HEK293 (cell line): ENCODE results near the gene ITSN2.

Source experiments
- CTCF ChIA-PET: fragments of 350-600 bp; formaldehyde crosslinking; extraction: SDS; loops from one replicate; lab custom pipeline; 2021; ENCODE audit warnings: antibody characterized with exemption; lab: Yijun Ruan, JAX
- POLR2A ChIA-PET: fragments of 300-600 bp; formaldehyde crosslinking; extraction: SDS; loops from one replicate; lab custom pipeline; 2020; ENCODE audit warnings: antibody characterized with exemption, inconsistent platforms; lab: Yijun Ruan, JAX
- H3K27ac ChIP-seq: fragments of 200-500 bp; sonication (Bioruptor generic); 2 replicates; pipeline ENCODE4 v1.5.1; 2014; ENCODE audit warnings: low read depth, low read length, control low read depth, inconsistent platforms; ENCODE audit errors: extremely low read depth
- H3K36me3 ChIP-seq, 2 experiments: fragments of 200-500 bp in 1 of 2; sonication (Bioruptor generic) in 1 of 2; 1 replicate in 1 of 2; 2 replicates in 1 of 2; pipeline ENCODE4 v1.5.1; 2014 to 2017; ENCODE audit warnings: inconsistent platforms in 2 of 2, low read length in 2 of 2; ENCODE audit not compliant: control insufficient read depth in 2 of 2, insufficient read depth in 1 of 2
- H3K4me1 ChIP-seq: fragments of 200-500 bp; sonication (Bioruptor generic); 2 replicates; pipeline ENCODE4 v1.5.1; 2014; ENCODE audit warnings: mild to moderate bottlenecking, low read length, inconsistent platforms; ENCODE audit not compliant: control insufficient read depth, insufficient read depth
- H3K4me3 ChIP-seq: 2 replicates; pipeline ENCODE4 v1.5.1; 2011; ENCODE audit warnings: low read depth, mild to moderate bottlenecking, control low read depth, low read length, moderate library complexity
- H3K9me3 ChIP-seq: fragments of 200-500 bp; sonication (Bioruptor generic); 2 replicates; pipeline ENCODE4 v1.5.1; 2014; ENCODE audit warnings: low read depth, low read length, inconsistent platforms; ENCODE audit not compliant: control insufficient read depth, insufficient read depth
- EGR2 ChIP-seq: fragments of 450-650 bp; formaldehyde crosslinking; IDR thresholded peaks from 2 replicates; pipeline ENCODE4 v1.5.1; 2016; ENCODE audit warnings: low read depth, missing biosample characterization, missing genetic modification characterization
- HIC1 ChIP-seq: fragments of 450-650 bp; formaldehyde crosslinking; IDR thresholded peaks from 2 replicates; pipeline ENCODE4 v1.5.1; 2016; ENCODE audit warnings: missing biosample characterization, missing genetic modification characterization
- PRDM10 ChIP-seq: fragments of 450-650 bp; formaldehyde crosslinking; IDR thresholded peaks from 2 replicates; pipeline ENCODE4 v1.5.1; 2016; ENCODE audit warnings: missing biosample characterization, missing genetic modification characterization
- TRIM28 ChIP-seq: IDR thresholded peaks from 2 replicates; pipeline ENCODE4 v1.6.1; 2011; ENCODE audit warnings: low read length, control low read depth, borderline replicate concordance
- YY2 ChIP-seq: fragments of 450-650 bp; formaldehyde crosslinking; IDR thresholded peaks from 2 replicates; pipeline ENCODE4 v1.5.1; 2016; ENCODE audit warnings: missing biosample characterization, missing genetic modification characterization
- ZNF138 ChIP-seq: fragments of 450-650 bp; formaldehyde crosslinking; IDR thresholded peaks from 2 replicates; pipeline ENCODE4 v1.5.1; 2016; ENCODE audit warnings: missing biosample characterization, missing genetic modification characterization, borderline replicate concordance
- ZNF18 ChIP-seq: fragments of 450-650 bp; formaldehyde crosslinking; IDR thresholded peaks from 2 replicates; pipeline ENCODE4 v1.5.1; 2016; ENCODE audit warnings: missing biosample characterization, missing genetic modification characterization
- ZNF211 ChIP-seq: fragments of 450-650 bp; formaldehyde crosslinking; IDR thresholded peaks from 2 replicates; pipeline ENCODE4 v1.5.1; 2016; ENCODE audit warnings: low read depth, missing biosample characterization, missing genetic modification characterization
- ZNF624 ChIP-seq: fragments of 450-650 bp; formaldehyde crosslinking; IDR thresholded peaks from 2 replicates; pipeline ENCODE4 v1.5.1; 2017; ENCODE audit warnings: missing biosample characterization, missing genetic modification characterization
- ZNF768 ChIP-seq: fragments of 450-650 bp; formaldehyde crosslinking; IDR thresholded peaks from 2 replicates; pipeline ENCODE4 v1.5.1; 2018; ENCODE audit warnings: missing biosample characterization, mild to moderate bottlenecking, missing genetic modification characterization
- ZNF792 ChIP-seq: fragments of 450-650 bp; formaldehyde crosslinking; IDR thresholded peaks from 2 replicates; pipeline ENCODE4 v1.5.1; 2016; ENCODE audit warnings: missing biosample characterization, missing genetic modification characterization
- ZNF843 ChIP-seq: fragments of 450-650 bp; formaldehyde crosslinking; IDR thresholded peaks from 2 replicates; pipeline ENCODE4 v1.5.1; 2016; ENCODE audit warnings: missing biosample characterization, missing genetic modification characterization
- ZSCAN16 ChIP-seq: fragments of 450-650 bp; formaldehyde crosslinking; IDR thresholded peaks from 2 replicates; pipeline ENCODE4 v1.5.1; 2016; ENCODE audit warnings: missing biosample characterization, missing genetic modification characterization
- ZSCAN23 ChIP-seq: fragments of 450-650 bp; formaldehyde crosslinking; IDR thresholded peaks from 2 replicates; pipeline ENCODE4 v1.5.1; 2016; ENCODE audit warnings: missing biosample characterization, missing genetic modification characterization
- ZSCAN30 ChIP-seq: fragments of 450-650 bp; IDR thresholded peaks from 2 replicates; pipeline ENCODE4 v1.5.1; 2018; ENCODE audit warnings: missing biosample characterization, mild to moderate bottlenecking, missing genetic modification characterization, moderate library complexity
- TF ChIP-seq, protein P1 (sequence below): fragments of 450-650 bp; formaldehyde crosslinking; IDR thresholded peaks from 2 replicates; pipeline ENCODE4 v1.5.1; 2016; ENCODE audit warnings: missing biosample characterization, missing genetic modification characterization
- TF ChIP-seq, protein P2 (sequence below): fragments of 450-650 bp; formaldehyde crosslinking; IDR thresholded peaks from 2 replicates; pipeline ENCODE4 v1.5.1; 2017; ENCODE audit warnings: missing biosample characterization, missing genetic modification characterization
- TF ChIP-seq, protein P3 (sequence below): fragments of 450-650 bp; formaldehyde crosslinking; IDR thresholded peaks from 2 replicates; pipeline ENCODE4 v1.5.1; 2017; ENCODE audit warnings: missing biosample characterization, missing genetic modification characterization
- TF ChIP-seq, protein P4 (sequence below): IDR thresholded peaks from 2 replicates; pipeline ENCODE4 v1.6.1; 2011; ENCODE audit warnings: mild to moderate bottlenecking, low read depth, low read length, borderline replicate concordance
- TF ChIP-seq, protein P5 (sequence below): fragments of 450-650 bp; formaldehyde crosslinking; IDR thresholded peaks from 2 replicates; pipeline ENCODE4 v1.5.1; 2016; ENCODE audit warnings: missing biosample characterization, missing genetic modification characterization, borderline replicate concordance

ITSN2 gene

DNA sequence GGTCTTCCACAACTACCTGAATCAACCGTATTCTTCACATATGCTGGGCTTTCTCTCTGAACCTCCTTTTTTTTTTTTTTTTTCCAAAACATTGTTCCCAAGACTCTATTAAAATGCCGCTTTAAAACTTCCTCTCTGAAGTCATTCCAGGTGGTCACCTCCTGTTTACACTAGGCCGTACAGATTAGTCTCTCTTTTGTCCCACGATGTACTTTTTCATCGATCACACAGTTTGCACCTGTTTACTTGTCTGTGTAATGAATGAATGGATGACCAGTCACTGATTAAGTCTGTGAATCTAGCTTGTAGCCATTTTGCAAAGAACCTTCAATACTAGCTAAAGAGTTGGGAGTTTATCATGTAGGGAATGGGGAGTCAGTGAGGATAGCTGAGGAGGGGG is 202.2 kb downstream of the ITSN2 start:
- H3K27ac ChIP-seq = no peak overlapping the region
- no peak overlapping the region for H3K4me3 ChIP-seq
- POLR2A ChIA-PET = no interaction called here
- no peaks in the 10 kb centered on the region; a peak in 1 of 3 replicates for H3K36me3 ChIP-seq
- no peaks in the 10 kb centered on the region for H3K9me3 ChIP-seq
- CTCF ChIA-PET = interaction anchor here (1.8 kb wide), 1 partner anchor 74 kb away, joined by 4 read pairs; the partner anchor contains the start of gene TP53I3
- H3K4me1 ChIP-seq = no peaks in the 10 kb centered on the region
- TF ChIP-seq, protein P1, sequence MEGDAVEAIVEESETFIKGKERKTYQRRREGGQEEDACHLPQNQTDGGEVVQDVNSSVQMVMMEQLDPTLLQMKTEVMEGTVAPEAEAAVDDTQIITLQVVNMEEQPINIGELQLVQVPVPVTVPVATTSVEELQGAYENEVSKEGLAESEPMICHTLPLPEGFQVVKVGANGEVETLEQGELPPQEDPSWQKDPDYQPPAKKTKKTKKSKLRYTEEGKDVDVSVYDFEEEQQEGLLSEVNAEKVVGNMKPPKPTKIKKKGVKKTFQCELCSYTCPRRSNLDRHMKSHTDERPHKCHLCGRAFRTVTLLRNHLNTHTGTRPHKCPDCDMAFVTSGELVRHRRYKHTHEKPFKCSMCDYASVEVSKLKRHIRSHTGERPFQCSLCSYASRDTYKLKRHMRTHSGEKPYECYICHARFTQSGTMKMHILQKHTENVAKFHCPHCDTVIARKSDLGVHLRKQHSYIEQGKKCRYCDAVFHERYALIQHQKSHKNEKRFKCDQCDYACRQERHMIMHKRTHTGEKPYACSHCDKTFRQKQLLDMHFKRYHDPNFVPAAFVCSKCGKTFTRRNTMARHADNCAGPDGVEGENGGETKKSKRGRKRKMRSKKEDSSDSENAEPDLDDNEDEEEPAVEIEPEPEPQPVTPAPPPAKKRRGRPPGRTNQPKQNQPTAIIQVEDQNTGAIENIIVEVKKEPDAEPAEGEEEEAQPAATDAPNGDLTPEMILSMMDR = no peak
- TF ChIP-seq EGR2 (tag by site-specific recombination) (no peak), TRIM28 (no peak), ZNF18 (no peak), YY2 (tag by site-specific recombination) (no peak), PRDM10 (no peak), ZSCAN23 (tag by site-specific recombination) (no peak), ZNF138 (no peak), ZNF211 (tag by site-specific recombination) (no peak), ZSCAN16 (tag by site-specific recombination) (no peak), ZNF792 (no peak), ZNF768 (tag by site-specific recombination) (no peak), ZNF843 (no peak), HIC1 (no peak), ZNF624 (tag by site-specific recombination) (no peak), ZSCAN30 (tag by site-specific recombination) (no peak)
- TF ChIP-seq, protein P2, sequence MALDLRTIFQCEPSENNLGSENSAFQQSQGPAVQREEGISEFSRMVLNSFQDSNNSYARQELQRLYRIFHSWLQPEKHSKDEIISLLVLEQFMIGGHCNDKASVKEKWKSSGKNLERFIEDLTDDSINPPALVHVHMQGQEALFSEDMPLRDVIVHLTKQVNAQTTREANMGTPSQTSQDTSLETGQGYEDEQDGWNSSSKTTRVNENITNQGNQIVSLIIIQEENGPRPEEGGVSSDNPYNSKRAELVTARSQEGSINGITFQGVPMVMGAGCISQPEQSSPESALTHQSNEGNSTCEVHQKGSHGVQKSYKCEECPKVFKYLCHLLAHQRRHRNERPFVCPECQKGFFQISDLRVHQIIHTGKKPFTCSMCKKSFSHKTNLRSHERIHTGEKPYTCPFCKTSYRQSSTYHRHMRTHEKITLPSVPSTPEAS (tag by site-specific recombination) = no peak
- TF ChIP-seq, protein P3, sequence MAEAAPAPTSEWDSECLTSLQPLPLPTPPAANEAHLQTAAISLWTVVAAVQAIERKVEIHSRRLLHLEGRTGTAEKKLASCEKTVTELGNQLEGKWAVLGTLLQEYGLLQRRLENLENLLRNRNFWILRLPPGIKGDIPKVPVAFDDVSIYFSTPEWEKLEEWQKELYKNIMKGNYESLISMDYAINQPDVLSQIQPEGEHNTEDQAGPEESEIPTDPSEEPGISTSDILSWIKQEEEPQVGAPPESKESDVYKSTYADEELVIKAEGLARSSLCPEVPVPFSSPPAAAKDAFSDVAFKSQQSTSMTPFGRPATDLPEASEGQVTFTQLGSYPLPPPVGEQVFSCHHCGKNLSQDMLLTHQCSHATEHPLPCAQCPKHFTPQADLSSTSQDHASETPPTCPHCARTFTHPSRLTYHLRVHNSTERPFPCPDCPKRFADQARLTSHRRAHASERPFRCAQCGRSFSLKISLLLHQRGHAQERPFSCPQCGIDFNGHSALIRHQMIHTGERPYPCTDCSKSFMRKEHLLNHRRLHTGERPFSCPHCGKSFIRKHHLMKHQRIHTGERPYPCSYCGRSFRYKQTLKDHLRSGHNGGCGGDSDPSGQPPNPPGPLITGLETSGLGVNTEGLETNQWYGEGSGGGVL (tag by site-specific recombination) = no peak
- TF ChIP-seq, protein P4, sequence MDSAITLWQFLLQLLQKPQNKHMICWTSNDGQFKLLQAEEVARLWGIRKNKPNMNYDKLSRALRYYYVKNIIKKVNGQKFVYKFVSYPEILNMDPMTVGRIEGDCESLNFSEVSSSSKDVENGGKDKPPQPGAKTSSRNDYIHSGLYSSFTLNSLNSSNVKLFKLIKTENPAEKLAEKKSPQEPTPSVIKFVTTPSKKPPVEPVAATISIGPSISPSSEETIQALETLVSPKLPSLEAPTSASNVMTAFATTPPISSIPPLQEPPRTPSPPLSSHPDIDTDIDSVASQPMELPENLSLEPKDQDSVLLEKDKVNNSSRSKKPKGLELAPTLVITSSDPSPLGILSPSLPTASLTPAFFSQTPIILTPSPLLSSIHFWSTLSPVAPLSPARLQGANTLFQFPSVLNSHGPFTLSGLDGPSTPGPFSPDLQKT = no peak
- TF ChIP-seq, protein P5, sequence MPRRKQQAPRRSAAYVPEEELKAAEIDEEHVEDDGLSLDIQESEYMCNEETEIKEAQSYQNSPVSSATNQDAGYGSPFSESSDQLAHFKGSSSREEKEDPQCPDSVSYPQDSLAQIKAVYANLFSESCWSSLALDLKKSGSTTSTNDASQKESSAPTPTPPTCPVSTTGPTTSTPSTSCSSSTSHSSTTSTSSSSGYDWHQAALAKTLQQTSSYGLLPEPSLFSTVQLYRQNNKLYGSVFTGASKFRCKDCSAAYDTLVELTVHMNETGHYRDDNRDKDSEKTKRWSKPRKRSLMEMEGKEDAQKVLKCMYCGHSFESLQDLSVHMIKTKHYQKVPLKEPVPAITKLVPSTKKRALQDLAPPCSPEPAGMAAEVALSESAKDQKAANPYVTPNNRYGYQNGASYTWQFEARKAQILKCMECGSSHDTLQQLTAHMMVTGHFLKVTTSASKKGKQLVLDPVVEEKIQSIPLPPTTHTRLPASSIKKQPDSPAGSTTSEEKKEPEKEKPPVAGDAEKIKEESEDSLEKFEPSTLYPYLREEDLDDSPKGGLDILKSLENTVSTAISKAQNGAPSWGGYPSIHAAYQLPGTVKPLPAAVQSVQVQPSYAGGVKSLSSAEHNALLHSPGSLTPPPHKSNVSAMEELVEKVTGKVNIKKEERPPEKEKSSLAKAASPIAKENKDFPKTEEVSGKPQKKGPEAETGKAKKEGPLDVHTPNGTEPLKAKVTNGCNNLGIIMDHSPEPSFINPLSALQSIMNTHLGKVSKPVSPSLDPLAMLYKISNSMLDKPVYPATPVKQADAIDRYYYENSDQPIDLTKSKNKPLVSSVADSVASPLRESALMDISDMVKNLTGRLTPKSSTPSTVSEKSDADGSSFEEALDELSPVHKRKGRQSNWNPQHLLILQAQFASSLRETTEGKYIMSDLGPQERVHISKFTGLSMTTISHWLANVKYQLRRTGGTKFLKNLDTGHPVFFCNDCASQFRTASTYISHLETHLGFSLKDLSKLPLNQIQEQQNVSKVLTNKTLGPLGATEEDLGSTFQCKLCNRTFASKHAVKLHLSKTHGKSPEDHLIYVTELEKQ (tag by site-specific recombination) = no peak
